GM12878 (cell line): ENCODE results near the gene TRIM22. TPM values are rescaled to one million over a fixed set of nuclear protein-coding genes. Genes with fewer than 3 reads are reported as not detected.

Source experiments
- ATAC-seq: fragments of 200-7000 bp; cut with Tn5 transposase; 3 replicates; pipeline ENCODE4 v1.9.1; 2020; ENCODE audit warnings: mild to moderate bottlenecking, moderate library complexity
- BruUV-seq: library from RNA; stranded (reverse); fragments of 400-500 nt; replicated peaks from 2 replicates; lab custom pipeline; 2021; lab: Mats Ljungman, UMichigan
- CTCF ChIA-PET: fragments of 300-600 bp; sonication (Branson Sonifier 250); formaldehyde crosslinking; extraction: SDS; loops from one replicate; lab custom pipeline; 2021; ENCODE audit warnings: inconsistent platforms; lab: Yijun Ruan, JAX
- POLR2A ChIA-PET: fragments of 350-600 bp; formaldehyde crosslinking; extraction: SDS; loops from one replicate; lab custom pipeline; 2021; ENCODE audit warnings: inconsistent platforms; lab: Charles Lee
- RAD21 ChIA-PET: fragments of 300-600 bp; sonication (Branson Sonifier 250); formaldehyde crosslinking; loops from one replicate; lab custom pipeline; 2023; ENCODE audit warnings: antibody characterized with exemption; ENCODE audit not compliant: unreplicated experiment; lab: Charles Lee
- SMC1A ChIA-PET: fragments of 300-600 bp; sonication (Branson Sonifier 250); formaldehyde crosslinking; loops from one replicate; lab custom pipeline; 2023; ENCODE audit not compliant: unreplicated experiment, uncharacterized antibody; lab: Charles Lee
- DNase-seq: peaks from one replicate; pipeline ENCODE4 v3.0.0-alpha.2; 2011; ENCODE audit warnings: low read depth, low spot score
- FAIRE-seq: peaks from 3 replicates; lab custom pipeline; 2011; peaks lifted over from hg19 to GRCh38; lab: Jason Lieb, UNC
- H2AFZ ChIP-seq: 2 replicates; pipeline ENCODE4 v1.6.0; 2011; ENCODE audit warnings: low read depth, low read length, control low read depth; ENCODE audit not compliant: control insufficient read depth
- H3K27ac ChIP-seq: 2 replicates; pipeline ENCODE4 v1.5.1; 2011; ENCODE audit warnings: control low read depth; ENCODE audit not compliant: control insufficient read depth, insufficient read depth
- H3K27me3 ChIP-seq, 2 experiments: replicated peaks in 1 of 2; 2 replicates each; pipeline versions ENCODE4 v1.6.0 to v1.6.1; 2011; ENCODE audit warnings: low read length in 1 of 2; ENCODE audit not compliant: control insufficient read depth in 2 of 2, insufficient read depth in 2 of 2
- H3K36me3 ChIP-seq, 2 experiments: 2 replicates each; pipeline ENCODE4 v1.5.1; 2011; ENCODE audit warnings: low read length in 1 of 2; ENCODE audit not compliant: control insufficient read depth in 2 of 2, insufficient read depth in 2 of 2
- H3K4me1 ChIP-seq: 2 replicates; pipeline ENCODE4 v1.6.1; 2011; ENCODE audit warnings: mild to moderate bottlenecking, low read length, moderate library complexity, mixed read lengths; ENCODE audit not compliant: control insufficient read depth, insufficient read depth
- H3K4me2 ChIP-seq: 2 replicates; pipeline ENCODE4 v1.6.0; 2011; ENCODE audit warnings: control low read depth; ENCODE audit not compliant: control insufficient read depth, insufficient read depth
- H3K4me3 ChIP-seq: fragments of 200-600 bp; sonication (generic); 2 replicates; pipeline ENCODE4 v1.5.1; 2016
- H3K79me2 ChIP-seq: 2 replicates; pipeline ENCODE4 v1.6.0; 2011; ENCODE audit warnings: low read length; ENCODE audit not compliant: control insufficient read depth, insufficient read depth
- H3K9ac ChIP-seq: 2 replicates; pipeline ENCODE4 v1.8.0; 2011; ENCODE audit warnings: low read length, control low read depth, mixed read lengths; ENCODE audit not compliant: control insufficient read depth, insufficient read depth
- H3K9me3 ChIP-seq: replicated peaks from 3 replicates; pipeline ENCODE4 v1.5.1; 2011; ENCODE audit warnings: mild to moderate bottlenecking, low read length; ENCODE audit not compliant: control insufficient read depth, insufficient read depth
- H4K20me1 ChIP-seq: 2 replicates; pipeline ENCODE4 v1.6.0; 2011; ENCODE audit not compliant: control insufficient read depth, insufficient read depth
- CBFB ChIP-seq: IDR thresholded peaks from 2 replicates; pipeline ENCODE4 v1.6.1; 2016; ENCODE audit warnings: antibody characterized with exemption, low read depth
- EZH2 ChIP-seq: IDR thresholded peaks from 2 replicates; pipeline ENCODE4 v1.6.1; 2012; ENCODE audit warnings: low read depth, mild to moderate bottlenecking, control low read depth, inconsistent platforms, low read length, borderline replicate concordance; ENCODE audit not compliant: control insufficient read depth
- NFIC ChIP-seq: IDR thresholded peaks from 2 replicates; pipeline ENCODE4 v1.6.1; 2012; ENCODE audit warnings: low read depth, mild to moderate bottlenecking, inconsistent platforms, low read length, moderate library complexity
- RFX5 ChIP-seq: IDR thresholded peaks from 2 replicates; pipeline ENCODE4 v1.6.1; 2011; ENCODE audit warnings: low read depth, low read length, improper control_type of control experiment
- SIN3A ChIP-seq: IDR thresholded peaks from 2 replicates; pipeline ENCODE4 v1.6.1; 2012; ENCODE audit warnings: low read depth, low read length, improper control_type of control experiment
- WGBS: methylation state at CpG from one replicate; pipeline ENCODE4 v1.1.6; 2016; ENCODE audit warnings: low lambda C conversion rate; ENCODE audit not compliant: insufficient replicate concordance, insufficient coverage; ENCODE audit errors: missing lambda C conversion rate; 5-methylcytosine and 5-hydroxymethylcytosine counted together
- in situ Hi-C: fragments of 300-500 bp; cut with MboI; formaldehyde crosslinking; loops from 9 replicates; pipeline ENCODE4 v1.14.3; 2018; ENCODE audit warnings: mixed read lengths
- intact Hi-C: fragments of 100-400 bp; cut with micrococcal nuclease; formaldehyde crosslinking; loops from one replicate; pipeline ENCODE4 v1.14.2; 2022; ENCODE audit not compliant: unreplicated experiment
- polyA plus RNA-seq, 11 experiments: library from polyadenylated mRNA; depleted of rRNA in 4 of 11; unstranded in 6 of 11; stranded (reverse) in 5 of 11; fragments of >200 nt; fragmentation: Nextera tagmentation in 4 of 11; fragmentation: Illumina TruSeq in 1 of 11; extraction: Ambion mirVana in 4 of 11; extraction: Trizol in 1 of 11; gene quantifications; 1 replicate in 1 of 11; 2 replicates in 10 of 11; pipeline versions ENCODE4 v1.2.1 to v1.2.3, GENCODE V29; 2011 to 2016; ENCODE audit warnings: inconsistent platforms in 2 of 11, missing spikeins in 2 of 11, low read depth in 1 of 11
- total RNA-seq, 4 experiments: library from RNA; depleted of rRNA in 3 of 4; stranded (reverse); fragments of >200 nt in 3 of 4; fragmentation: Illumina TruSeq in 1 of 4; extraction: Trizol in 1 of 4; gene quantifications; 2 replicates each; pipeline versions ENCODE4 v1.2.1 to v1.2.3, GENCODE V29; 2013 to 2021
- TF ChIP-seq, protein P1 (sequence below): IDR thresholded peaks from 2 replicates; pipeline ENCODE4 v1.6.1; 2011; ENCODE audit warnings: borderline replicate concordance, low read depth, mild to moderate bottlenecking, moderate library complexity, mixed read lengths, low read length; ENCODE audit not compliant: insufficient read depth; ENCODE audit errors: extremely low read length
- TF ChIP-seq, protein P2 (sequence below): fragments of 450-650 bp; IDR thresholded peaks from 2 replicates; pipeline ENCODE4 v1.6.1; 2018; ENCODE audit warnings: borderline replicate concordance, mild to moderate bottlenecking; ENCODE audit not compliant: partially characterized antibody

TRIM22 gene
- total and polyA plus RNA-seq, 10 of the 15 experiments (the other 5 are each of a cell fraction or from before 2014, with no cell fraction given), result 116 to 485 (median 204) TPM

- TF ChIP-seq, protein P1, sequence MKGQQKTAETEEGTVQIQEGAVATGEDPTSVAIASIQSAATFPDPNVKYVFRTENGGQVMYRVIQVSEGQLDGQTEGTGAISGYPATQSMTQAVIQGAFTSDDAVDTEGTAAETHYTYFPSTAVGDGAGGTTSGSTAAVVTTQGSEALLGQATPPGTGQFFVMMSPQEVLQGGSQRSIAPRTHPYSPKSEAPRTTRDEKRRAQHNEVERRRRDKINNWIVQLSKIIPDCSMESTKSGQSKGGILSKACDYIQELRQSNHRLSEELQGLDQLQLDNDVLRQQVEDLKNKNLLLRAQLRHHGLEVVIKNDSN, result no peak
- TF ChIP-seq SIN3A, result no peak
- TF ChIP-seq CBFB, result no peak
Measured at GRCh38 chr11:5665746-5666401, 23.7 kb upstream of the TRIM22 start (continued).

DNA sequence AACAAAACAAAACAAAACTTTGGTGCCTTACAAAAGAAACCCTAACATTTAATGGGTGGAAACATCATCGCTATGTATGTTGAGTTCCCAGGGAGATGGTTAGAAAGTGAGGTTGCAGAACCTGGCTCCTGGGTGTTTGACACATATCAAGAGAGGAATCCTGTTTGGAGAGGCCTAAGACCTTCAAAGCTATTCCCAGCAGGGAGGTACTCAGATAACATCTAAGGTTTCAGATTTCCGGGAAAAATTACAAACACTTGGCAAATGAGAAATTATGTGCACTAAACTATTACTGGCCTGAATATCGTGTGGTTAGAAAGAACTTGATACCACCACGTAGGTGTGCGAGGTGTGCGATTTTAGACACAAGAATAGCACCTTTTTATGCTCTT, 23.2 kb upstream of the TRIM22 start:
- Histone ChIP-seq H3K9me3 (no peaks in the 10 kb centered on the region), H3K9ac (no peak overlapping the region), H3K36me3 (peaks cover 0 to 33% of the 10 kb centered on the region in 2 experiments; a peak in 3 of 4 replicates), H3K79me2 (no peaks in the 10 kb centered on the region; the same call in 1 of the 2 replicates), H3K27me3 (no peaks in the 10 kb centered on the region), H3K4me2 (no peak overlapping the region), H4K20me1 (no peaks in the 10 kb centered on the region), H3K27ac (no peak overlapping the region), H2AFZ (no peak overlapping the region), H3K4me3 (no peak overlapping the region), H3K4me1 (no peaks in the 10 kb centered on the region)
- intact Hi-C loops (no loop called here), in situ Hi-C loops (no loop called here)
- 98% methylated on average over 6 of the region's 6 CpGs for WGBS
- no peak for FAIRE-seq
- RAD21 ChIA-PET, result no interaction called here
- DNase-seq, result no peak
- TF ChIP-seq, protein P2, sequence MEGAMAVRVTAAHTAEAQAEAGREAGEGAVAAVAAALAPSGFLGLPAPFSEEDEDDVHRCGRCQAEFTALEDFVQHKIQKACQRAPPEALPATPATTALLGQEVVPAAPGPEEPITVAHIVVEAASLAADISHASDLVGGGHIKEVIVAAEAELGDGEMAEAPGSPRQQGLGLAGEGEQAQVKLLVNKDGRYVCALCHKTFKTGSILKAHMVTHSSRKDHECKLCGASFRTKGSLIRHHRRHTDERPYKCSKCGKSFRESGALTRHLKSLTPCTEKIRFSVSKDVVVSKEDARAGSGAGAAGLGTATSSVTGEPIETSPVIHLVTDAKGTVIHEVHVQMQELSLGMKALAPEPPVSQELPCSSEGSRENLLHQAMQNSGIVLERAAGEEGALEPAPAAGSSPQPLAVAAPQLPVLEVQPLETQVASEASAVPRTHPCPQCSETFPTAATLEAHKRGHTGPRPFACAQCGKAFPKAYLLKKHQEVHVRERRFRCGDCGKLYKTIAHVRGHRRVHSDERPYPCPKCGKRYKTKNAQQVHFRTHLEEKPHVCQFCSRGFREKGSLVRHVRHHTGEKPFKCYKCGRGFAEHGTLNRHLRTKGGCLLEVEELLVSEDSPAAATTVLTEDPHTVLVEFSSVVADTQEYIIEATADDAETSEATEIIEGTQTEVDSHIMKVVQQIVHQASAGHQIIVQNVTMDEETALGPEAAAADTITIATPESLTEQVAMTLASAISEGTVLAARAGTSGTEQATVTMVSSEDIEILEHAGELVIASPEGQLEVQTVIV, result no peak
- TF ChIP-seq RFX5 (no peak), NFIC (no peak), EZH2 (no peak)
- SMC1A ChIA-PET, result no interaction called here
- CTCF ChIA-PET, result no interaction called here
- POLR2A ChIA-PET, result no interaction called here
- no TSS peak for BruUV-seq
- ATAC-seq, result no peak
